ENCODE results near the gene PRKD1. TPM values are rescaled to one million over a fixed set of nuclear protein-coding genes. Genes with fewer than 3 reads are reported as not detected.

The PRKD1 gene
- total RNA-seq, 1 donor from 2014 or later = 6.3 TPM

DNA sequence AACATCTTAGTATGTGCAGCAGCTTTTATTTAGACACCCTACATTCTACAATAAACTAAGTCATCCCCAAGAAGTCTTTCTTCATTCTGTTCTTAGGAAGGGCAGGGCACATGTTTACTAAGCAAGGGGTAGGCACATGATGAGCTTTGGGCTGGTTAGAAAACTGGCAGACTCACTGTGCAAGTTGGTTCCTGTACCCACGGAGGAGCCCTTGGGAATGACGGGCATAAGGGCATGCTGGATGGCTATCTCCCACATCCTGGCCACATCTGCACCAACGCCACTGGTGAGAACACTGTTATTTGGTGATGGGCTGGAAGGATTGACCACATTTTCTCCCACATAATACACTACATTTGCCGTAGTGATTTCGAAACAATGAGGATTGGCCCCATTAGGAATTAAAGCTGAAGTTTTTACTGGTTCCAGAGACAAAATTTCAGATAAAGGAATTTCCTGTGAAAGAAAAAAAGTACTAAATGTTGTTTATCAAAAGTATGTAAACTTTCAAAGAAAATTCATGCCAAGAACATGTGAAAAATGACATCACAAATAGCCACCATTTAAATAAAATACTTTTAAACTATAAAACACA, 297.0 kb downstream of the PRKD1 start:
- ATAC-seq (no peak), DNase-seq (ENCODE audit: low spot score) (no peak)

DNA sequence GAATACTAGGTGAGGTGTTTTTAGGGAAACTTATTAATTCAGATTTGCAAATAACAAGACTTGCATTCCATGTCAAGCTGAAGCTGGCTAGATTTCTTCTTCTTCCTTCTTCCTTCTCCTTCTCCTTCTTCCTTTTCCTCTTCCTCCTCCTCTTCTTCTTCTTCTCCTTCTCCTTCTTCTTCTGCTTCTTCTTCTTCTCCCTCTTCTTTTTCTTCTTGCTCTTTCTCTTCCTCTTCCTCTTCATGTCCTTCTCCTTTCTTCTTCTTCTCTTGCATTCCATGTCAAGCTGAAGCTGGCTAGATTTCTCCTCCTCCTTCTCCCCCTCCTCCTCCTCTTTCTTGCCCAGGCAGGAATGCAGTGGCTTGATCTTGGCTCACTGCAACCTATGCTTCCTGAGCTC, 297.8 kb downstream of the PRKD1 start:
- ATAC-seq (no peak), DNase-seq (ENCODE audit: low spot score) (no peak)

GRCh38 chr14:29627137-29627536, 300.5 kb downstream of the PRKD1 start:
- ATAC-seq (no peak), DNase-seq (ENCODE audit: low spot score) (no peak)

DNA sequence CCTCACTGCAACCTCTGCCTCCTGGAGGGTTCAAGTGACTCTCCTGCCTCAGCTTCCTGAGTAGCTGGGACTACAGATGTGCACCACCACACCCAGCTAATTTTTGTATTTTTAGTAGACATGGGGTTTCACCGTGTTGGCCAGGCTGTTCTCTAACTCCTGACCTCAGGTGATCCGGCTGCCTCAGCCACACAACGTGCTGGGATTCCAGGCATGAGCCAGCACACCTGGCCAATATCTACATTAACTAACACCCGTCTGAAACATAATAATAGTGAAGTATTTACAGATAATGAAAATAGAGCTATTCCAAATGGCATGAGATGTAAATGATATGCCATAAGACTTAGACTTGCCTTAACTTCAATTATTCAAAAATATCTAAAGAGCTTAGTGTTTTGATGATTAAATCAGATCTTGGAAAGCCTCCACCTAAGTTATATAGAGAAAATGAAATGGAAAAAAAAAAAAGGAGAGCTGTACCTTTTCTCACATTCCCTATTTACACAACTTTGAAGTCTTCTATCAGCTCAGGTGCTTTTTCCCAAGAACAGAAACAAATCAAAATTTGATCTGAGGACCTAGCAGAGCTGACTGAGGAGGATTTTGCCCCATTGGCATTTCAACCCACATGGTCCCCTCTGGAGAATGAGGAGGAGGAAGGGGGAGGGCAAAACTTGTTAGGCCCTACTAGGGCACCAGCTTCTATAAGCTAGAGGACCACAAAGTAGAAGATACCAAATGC, 309.2 kb downstream of the PRKD1 start:
- no peak for DNase-seq (ENCODE audit: low spot score)
- ATAC-seq = no peak

DNA sequence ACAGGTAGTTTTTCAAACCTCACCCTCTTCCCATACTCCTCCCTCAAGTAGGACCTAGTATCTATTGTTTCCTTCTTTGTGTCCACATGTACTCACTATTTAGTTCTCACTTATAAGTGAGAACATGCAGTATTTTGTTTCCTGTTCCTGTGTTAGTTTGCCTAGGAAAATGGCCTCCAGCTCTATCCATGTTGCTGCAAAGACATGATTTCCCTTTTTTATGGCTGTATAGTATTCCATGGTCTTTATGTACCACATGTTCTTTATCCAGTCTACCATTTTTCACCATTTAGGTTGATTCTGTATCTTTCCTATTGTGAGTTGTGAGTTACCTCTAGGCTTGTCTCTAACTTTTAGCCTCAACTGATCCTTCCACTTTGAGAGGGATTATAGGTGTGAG, 310.7 kb downstream of the PRKD1 start:
- DNase-seq (ENCODE audit: low spot score) = no peak
- ATAC-seq = no peak

GRCh38 chr14:29608861-29609260, 318.8 kb downstream of the PRKD1 start:
- DNase-seq (ENCODE audit: low spot score) = no peak
- no peak for ATAC-seq

GRCh38 chr14:29607169-29607568, 320.5 kb downstream of the PRKD1 start:
- ATAC-seq (no peak), DNase-seq (ENCODE audit: low spot score) (no peak)

DNA sequence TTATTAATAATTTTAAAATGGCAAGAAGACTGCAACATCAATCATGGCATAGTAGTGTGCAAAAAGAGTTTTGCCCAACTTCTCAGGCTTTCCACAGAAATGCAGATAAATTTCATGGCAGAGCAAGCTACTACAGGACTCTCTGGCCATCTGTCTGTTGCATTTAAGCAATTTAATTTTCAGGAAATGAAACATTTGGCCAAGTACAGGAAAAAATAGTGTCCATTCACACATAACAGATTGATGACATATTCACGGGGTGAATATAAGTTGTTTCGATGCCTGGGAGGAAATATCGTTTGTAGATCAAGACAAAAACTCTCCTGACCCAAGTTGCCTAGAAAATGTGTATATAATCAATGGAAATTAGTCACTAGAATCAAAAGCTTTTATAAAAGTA, 324.0 kb downstream of the PRKD1 start:
- ATAC-seq (no peak), DNase-seq (ENCODE audit: low spot score) (no peak)

DNA sequence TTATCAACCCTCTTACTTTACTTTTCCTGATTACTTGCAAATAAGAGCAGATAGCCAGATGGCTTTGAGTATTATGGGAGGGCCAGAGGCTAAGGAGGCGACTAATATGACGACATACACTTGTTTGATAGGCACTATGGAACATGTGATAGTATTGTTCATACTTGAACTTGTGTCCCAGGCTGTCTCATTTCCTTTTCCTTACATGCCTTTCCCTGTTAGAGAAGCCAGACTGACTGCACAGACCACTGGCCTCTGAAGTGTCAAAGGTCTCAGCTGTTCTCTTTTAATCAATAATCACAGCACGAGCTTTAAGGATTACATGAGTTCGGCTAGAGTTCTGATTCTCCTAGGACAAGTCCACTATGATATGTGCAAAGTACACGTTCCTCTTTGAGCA, 326.0 kb downstream of the PRKD1 start:
- peak; percentile 52 for ATAC-seq
- no peak for DNase-seq (ENCODE audit: low spot score)

- ATAC-seq = no peak
- no peak for DNase-seq (ENCODE audit: low spot score)
Measured at GRCh38 chr14:29587761-29588470, 339.7 kb downstream of the PRKD1 start.

DNA sequence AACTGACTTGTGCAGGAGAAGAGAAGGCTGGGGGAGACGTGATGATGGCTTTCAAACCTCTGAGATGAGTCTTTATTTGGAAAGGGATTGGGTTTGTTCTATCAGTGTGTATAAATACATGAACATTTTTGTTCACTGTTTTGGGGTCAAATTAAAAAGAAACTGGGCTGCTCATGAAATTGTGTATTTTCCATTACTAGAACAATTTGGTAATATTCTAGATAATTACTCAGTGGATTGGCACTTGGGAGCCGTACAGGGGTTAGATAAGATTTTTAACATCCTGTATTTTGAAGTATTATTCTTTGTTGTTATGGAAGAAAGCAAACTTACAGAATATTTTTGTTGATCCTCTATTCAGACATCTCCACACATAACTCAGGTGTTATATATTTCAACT, 340.6 kb downstream of the PRKD1 start:
- DNase-seq (ENCODE audit: low spot score) (no peak), ATAC-seq (no peak)

GRCh38 chr14:29584992-29585391, 342.7 kb downstream of the PRKD1 start:
- DNase-seq (ENCODE audit: low spot score) (peak; percentile 74), ATAC-seq (peak; percentile 96)

- DNase-seq (ENCODE audit: low spot score) (no peak), ATAC-seq (peak; percentile 59)
Measured at GRCh38 chr14:29580763-29581162, 346.9 kb downstream of the PRKD1 start.

DNA sequence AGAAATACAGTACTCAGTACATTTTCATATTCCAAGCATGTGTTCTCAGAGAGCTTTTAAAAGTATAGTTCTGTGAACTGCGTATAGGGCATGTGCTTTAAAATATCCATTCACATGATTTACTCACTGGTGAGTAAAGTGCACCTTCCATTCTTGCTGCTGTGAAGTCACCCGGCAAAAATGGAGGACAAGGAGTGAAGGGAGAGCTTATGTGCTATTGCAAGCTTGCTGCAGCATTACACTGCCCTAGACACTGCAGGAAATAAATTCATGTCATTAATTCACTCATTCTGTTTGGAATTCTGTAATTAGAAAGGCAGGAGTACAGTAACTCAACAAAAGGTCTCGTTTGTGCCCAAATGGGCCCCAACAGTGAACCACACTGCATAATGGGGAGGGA, 347.8 kb downstream of the PRKD1 start:
- no peak for ATAC-seq
- no peak for DNase-seq (ENCODE audit: low spot score)

- DNase-seq (ENCODE audit: low spot score) = no peak
- ATAC-seq = no peak
Measured at GRCh38 chr14:29576927-29577326, 350.7 kb downstream of the PRKD1 start.

DNA sequence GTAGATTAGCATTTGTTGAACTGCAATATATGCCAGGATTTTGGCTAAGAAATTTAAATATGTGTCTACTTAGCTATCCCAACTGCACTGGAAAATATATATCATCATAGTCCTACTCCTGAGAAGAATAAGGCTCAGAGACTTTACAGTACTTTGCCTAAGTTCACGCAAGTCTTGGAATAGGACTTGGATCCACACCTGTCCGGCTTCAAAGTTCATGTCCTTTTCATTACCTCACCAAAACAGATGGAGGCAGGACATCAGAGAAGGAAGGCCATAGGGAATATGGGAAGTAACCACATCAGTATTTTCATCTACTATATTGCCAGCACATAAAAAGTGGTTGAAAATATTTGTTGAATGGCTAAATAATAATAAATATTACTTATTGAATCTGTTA, 358.5 kb downstream of the PRKD1 start:
- DNase-seq (ENCODE audit: low spot score) (no peak), ATAC-seq (no peak)

GRCh38 chr14:29566194-29566593, 361.5 kb downstream of the PRKD1 start:
- ATAC-seq (no peak), DNase-seq (ENCODE audit: low spot score) (no peak)

- no peak for DNase-seq (ENCODE audit: low spot score)
- no peak for ATAC-seq
Measured at GRCh38 chr14:29558516-29558915, 369.1 kb downstream of the PRKD1 start.

DNA sequence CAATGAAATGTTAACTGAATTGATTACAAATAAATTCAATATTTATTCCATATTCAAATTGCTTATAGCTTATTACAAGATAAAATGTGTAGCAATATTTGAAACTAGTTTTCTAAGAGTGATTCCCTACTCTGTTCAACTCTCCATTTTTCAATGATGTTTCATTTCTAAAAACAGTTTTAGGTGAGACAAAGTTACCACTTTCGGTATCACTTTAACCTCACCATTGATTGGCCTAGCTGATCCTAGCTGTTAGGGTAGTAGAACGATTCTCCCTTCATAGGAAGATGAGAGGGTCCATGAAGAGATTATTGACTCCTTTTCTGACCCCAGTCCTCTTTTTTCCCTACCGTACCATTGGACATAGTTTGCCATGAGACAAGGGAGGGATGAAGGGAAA, 373.3 kb downstream of the PRKD1 start:
- ATAC-seq = no peak

DNA sequence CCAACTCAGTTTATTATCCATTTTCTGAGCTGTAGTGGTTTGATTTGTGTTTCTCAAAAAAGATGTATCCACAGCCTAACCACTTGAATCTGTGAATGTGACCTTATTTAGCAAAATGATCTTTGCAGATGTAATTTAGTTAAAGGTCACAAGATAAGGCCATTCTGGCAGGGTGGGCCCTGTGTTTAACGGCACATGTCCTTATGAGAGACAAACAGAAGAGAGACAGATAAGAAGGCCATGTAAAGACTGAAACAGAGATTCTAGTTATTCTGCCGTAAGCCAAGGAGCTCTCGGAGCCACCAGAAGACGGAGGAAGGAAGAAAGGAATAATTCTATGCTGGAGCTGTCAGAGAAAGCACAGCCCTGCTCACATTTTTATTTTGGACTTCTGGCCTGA, 374.2 kb downstream of the PRKD1 start:
- no peak for ATAC-seq
- DNase-seq (ENCODE audit: low spot score) = no peak

More for the DNA sequence above, 373.3 kb downstream of the PRKD1 start:
- no peak for DNase-seq (ENCODE audit: low spot score)

- no peak for DNase-seq (ENCODE audit: low spot score)
- peak; percentile 95 for ATAC-seq
Measured at GRCh38 chr14:29548948-29549370, 378.7 kb downstream of the PRKD1 start.

- ATAC-seq (peak; percentile 59), DNase-seq (ENCODE audit: low spot score) (no peak)
Measured at GRCh38 chr14:29545714-29546113, 381.9 kb downstream of the PRKD1 start.

Measured in left lobe of liver (tissue), 2 donors.